Central memory CD8-positive, alpha-beta T cell (primary cell): ENCODE results near the gene NPY5R.

Source experiments
- ATAC-seq: fragments of 150-1000 bp; cut with Tn5 transposase; replicated peaks from 2 replicates; pipeline ENCODE4 v1.10.0; 2022; ENCODE audit warnings: mild to moderate bottlenecking, moderate FRiP score, moderate number of reproducible peaks; ENCODE audit not compliant: poor library complexity, severe bottlenecking; ENCODE audit errors: extremely low read depth
- DNase-seq, 2 donors: peaks; one replicate each; pipeline ENCODE4 v3.0.0; 2021; ENCODE audit warnings: low spot score in 2 of 2
- H3K27ac Mint-ChIP-seq: one replicate; pipeline ENCODE4 v1.8.0; 2022; ENCODE audit warnings: low read depth, mild to moderate bottlenecking, moderate library complexity, mixed read lengths
- H3K27me3 Mint-ChIP-seq: one replicate; pipeline ENCODE4 v1.8.0; 2022; ENCODE audit warnings: mixed read lengths
- H3K36me3 Mint-ChIP-seq: one replicate; pipeline ENCODE4 v1.8.0; 2022; ENCODE audit warnings: mild to moderate bottlenecking, moderate library complexity, mixed read lengths; ENCODE audit not compliant: insufficient read depth
- H3K4me1 Mint-ChIP-seq: one replicate; pipeline ENCODE4 v1.8.0; 2022; ENCODE audit warnings: mixed read lengths
- H3K4me3 Mint-ChIP-seq: one replicate; pipeline ENCODE4 v1.8.0; 2022; ENCODE audit warnings: mild to moderate bottlenecking, moderate library complexity, mixed read lengths
- H3K9me3 Mint-ChIP-seq: one replicate; pipeline ENCODE4 v1.8.0; 2022; ENCODE audit warnings: mixed read lengths

The NPY5R gene

GRCh38 chr4:163393471-163393870 is 49.8 kb downstream of the NPY5R start:
- ATAC-seq (no peak), DNase-seq (no peak)
- Mint-ChIP-seq H3K9me3 (no peaks in the 10 kb centered on the region), H3K27ac (no peak overlapping the region), H3K4me1 (no peaks in the 10 kb centered on the region), H3K4me3 (no peak overlapping the region), H3K36me3 (no peaks in the 10 kb centered on the region), H3K27me3 (no peaks in the 10 kb centered on the region)

DNA sequence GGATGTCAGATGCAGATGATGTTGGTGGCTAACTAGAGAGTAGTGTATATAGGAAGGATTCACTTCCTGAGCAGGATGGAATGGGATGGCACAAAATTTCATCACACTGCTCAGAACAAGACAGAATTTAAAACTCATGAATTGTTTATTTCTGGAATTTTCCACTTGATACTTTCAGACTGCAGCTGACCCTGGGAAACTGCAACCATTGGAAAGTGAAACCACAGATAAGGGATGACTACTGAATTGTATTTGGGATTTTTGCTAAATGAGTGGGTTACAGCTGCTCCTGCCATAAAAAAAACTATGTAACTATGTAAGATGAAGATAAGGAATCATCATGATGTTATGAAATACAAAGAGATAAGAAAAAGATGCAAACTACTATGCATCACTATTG is 51.4 kb downstream of the NPY5R start:
- Mint-ChIP-seq H3K9me3 (no peaks in the 10 kb centered on the region), H3K27me3 (no peaks in the 10 kb centered on the region), H3K36me3 (no peaks in the 10 kb centered on the region), H3K27ac (no peak overlapping the region), H3K4me3 (no peak overlapping the region), H3K4me1 (no peaks in the 10 kb centered on the region)
- no peak for DNase-seq
- ATAC-seq = no peak

DNA sequence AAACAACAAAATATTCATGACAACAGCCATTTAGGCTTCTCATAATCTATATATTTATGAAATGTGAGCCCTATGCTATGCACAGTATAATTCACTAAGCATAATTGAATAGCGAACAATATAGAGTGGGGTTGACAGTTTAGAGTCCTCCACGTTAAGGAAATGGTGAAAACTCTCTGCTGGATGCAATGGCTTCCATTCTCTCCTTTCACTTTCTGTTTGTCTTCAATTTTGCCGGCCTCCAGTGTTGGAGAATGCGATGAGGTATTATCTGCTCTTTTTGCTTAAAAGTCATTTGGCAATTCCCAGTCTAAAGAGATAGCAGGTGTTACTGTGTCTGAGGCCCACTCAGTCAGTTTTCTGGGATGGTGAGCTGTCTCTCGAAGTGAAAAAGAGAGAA is 52.1 kb downstream of the NPY5R start:
- ATAC-seq (no peak), DNase-seq (no peak)
- Mint-ChIP-seq H3K4me1 (no peaks in the 10 kb centered on the region), H3K27ac (no peak overlapping the region), H3K36me3 (no peaks in the 10 kb centered on the region), H3K9me3 (no peaks in the 10 kb centered on the region), H3K4me3 (no peak overlapping the region), H3K27me3 (no peaks in the 10 kb centered on the region)

- no peak for ATAC-seq
- no peaks in the 10 kb centered on the region for H3K27me3 Mint-ChIP-seq
Observed at GRCh38 chr4:163398238-163398637, 54.5 kb downstream of the NPY5R start.

GRCh38 chr4:163400911-163401310 is 57.2 kb downstream of the NPY5R start:
- Mint-ChIP-seq H3K27me3 (no peaks in the 10 kb centered on the region), H3K4me1 (no peaks in the 10 kb centered on the region), H3K9me3 (no peaks in the 10 kb centered on the region), H3K36me3 (no peaks in the 10 kb centered on the region), H3K4me3 (no peak overlapping the region), H3K27ac (no peak overlapping the region)
- ATAC-seq (no peak), DNase-seq (no peak)

More at GRCh38 chr4:163398238-163398637, 54.5 kb downstream of the NPY5R start:
- Mint-ChIP-seq H3K4me3 (no peak overlapping the region), H3K27ac (no peak overlapping the region), H3K9me3 (no peaks in the 10 kb centered on the region), H3K4me1 (no peaks in the 10 kb centered on the region), H3K36me3 (no peaks in the 10 kb centered on the region)
- no peak for DNase-seq
